AG08396 (cell line): ENCODE results near the gene RIPK1.
"Not testable (repeated sequence)": the region's sequence is repeated elsewhere in the genome, so short reads cannot be mapped to it uniquely, and the experiment has no call there.

Experiments
- DNase-seq: peaks from one replicate; pipeline ENCODE4 v3.0.0; 2012; ENCODE audit warnings: low spot score, mixed read lengths

RIPK1 gene

DNA sequence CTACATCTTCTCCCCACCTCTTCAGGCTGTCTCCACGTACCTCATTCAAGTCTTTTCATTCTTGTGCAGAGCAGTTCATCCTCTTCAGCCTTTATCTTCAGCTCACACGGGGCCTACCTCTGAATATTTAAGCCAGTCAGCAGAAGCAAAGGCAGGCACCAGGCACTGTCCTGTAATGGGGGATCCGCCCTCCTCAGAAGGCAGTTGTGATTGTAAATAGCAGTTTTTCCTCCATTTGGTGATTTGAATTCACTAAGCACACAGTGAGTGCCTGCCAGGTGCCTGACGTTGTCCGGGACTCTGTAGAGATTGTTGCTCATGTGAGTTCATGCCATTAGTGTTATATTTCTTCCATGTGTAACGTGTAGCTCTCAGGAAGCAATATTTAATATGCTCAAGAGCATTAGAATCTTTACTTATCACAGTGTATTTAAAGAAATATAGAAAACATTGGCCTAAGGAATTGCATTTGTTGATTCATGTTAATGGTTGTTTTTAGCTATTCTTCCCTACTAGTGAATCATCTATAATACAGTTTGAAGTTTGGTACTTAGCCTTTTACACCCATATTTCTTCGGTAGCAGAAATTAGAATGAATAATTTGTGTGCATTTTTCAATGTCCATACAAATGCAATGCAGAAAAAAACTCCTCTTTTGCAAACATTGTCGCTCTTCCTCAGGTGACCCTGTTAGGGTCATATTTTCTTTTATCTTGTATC, 68.2 kb downstream of the RIPK1 start:
- no peak for DNase-seq

DNA sequence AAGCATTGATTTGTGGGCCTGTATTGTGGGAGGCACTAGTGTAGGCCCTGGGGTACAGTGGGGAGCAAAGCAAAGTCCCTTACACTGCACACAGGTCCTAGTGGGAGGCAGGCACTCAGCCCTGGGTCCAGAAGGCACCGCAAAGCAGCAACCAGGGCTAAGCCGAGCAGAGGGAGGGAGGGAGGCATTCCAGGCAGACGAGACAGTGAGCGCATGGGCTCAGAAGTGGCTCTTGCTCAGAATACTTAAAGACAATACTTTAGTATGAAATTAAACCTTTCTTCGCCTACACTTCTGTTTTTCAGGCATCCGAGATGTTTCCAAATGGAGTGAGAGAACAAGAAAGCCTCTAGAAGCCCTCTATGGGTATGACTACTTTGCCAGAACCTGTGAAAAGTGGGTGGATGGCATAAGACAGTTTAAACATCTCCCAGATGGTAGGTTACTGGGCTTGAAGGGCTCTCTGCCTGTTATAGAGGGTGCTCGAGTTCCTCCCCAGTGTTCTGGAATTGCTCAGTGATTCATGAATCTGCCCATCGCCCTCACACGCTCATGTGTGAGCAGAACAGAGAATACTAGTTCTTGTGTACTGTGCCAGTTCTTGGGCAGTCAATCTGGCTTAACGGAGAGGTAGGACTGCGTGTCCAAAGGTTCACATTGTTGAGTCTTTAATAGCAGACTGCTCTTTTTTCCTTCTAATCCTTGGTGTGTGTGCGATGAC, 68.9 kb downstream of the RIPK1 start:
- DNase-seq, result no peak

DNA sequence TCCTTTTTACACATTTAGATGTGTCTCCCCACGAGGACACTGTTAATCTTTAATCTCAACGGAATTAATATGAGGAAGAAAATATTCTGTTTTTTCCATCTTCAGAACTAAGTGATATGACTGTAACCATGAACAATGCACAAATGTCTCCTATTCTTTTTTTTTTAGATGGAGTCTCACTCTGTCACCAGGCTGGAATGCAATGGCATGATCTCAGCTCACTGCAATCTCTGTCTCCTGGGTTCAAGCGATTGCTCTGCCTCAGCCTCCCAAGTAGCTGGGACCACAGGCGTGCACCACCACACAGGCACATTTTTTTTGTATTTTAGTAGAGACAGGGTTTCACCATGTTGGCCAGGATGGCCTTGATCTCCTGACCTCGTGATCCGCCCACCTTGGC, 69.6 kb downstream of the RIPK1 start:
- not testable (repeated sequence) for DNase-seq

DNA sequence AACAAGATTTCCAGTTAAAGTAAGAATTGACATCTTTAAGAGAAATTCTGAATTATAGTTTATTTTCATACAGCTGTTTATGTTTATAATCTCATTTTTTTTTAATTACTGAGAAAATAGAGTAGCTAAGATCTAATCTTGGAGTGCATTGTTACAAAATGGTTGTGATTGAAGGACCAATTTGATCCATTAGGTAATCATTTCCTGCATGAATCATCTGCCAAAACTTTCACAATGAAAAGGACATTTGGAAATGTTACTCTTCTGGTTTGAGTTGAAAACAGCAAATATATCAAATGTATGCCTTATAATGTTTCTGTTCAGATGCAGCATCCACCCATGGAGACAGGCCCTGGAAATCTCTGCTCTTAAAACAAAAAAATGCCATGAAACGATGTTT, 70.0 kb downstream of the RIPK1 start:
- DNase-seq, result no peak

DNA sequence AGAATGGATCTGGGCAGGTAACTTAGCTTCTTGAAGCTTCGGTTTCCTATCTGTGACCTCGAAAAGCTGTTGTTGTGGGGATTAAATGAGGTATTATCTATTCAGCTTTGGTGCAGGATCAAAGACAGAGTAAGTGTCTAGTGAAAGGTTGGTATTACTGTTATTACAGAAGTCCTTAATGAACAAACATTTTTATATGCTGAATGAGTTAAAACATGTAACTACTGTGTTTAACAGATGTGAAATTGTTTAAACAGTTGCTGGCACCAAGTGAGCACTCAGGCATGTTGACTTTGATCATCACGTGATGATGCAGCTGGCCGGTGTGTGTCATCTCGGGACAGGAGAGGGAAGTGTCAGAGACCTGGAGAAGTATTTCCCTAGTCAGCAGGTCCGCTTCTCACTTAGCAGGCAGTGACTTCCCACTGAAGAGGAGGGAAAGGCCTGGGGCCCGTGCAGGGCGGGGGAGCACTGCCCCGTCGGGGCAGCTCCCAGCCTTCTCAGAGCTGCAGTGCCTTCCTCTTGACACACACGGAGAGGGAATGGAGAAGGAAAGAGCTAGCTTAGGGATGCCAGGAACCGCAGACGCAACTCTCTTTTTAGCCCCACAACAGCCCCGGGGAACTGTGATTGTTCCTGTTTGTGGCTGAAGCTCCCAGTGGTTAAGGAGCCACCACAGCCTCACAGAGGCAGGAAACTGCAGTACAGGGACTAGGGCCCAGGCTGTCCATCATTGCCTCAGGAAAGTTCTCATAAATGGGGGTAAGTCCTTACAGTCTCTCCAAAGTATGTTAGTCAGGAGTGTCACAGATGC, 71.0 kb downstream of the RIPK1 start:
- DNase-seq, result peak; percentile 85

DNA sequence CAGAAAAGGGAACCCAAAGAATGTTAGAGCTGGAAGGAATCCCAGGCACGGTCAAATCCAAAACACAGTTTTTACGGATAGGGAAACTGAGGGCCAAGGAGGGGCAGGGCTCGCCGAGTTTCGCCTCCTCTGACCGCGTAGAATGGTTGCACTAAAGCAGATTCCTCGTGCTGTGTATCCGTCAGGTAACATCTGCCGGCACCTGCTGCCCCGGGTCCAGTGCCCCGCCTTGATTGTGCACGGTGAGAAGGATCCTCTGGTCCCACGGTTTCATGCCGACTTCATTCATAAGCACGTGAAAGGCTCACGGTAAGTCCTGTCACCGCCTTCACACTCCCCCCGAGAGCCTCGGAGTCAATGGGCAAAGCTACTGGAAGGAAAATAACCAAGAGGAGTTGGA, 71.9 kb downstream of the RIPK1 start:
- DNase-seq, result no peak

DNA sequence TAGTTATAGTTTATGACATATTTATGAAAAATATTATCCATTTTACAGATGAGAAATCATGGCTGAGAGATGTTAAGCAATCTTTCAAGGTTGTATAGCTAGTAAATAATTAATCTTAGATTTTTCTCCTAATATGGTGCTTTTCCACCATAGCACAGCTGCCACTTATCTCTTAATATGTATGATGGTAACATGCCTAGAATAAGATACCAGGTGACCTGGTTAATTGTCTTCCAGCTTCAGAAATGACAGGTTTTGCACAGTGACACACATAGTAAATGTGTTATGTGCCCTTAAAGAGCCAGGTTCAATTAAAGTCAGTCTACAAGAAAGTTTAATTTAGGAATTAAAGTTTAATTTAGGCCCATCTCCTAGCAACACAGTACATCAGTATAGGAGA, 74.2 kb downstream of the RIPK1 start:
- no peak for DNase-seq

DNA sequence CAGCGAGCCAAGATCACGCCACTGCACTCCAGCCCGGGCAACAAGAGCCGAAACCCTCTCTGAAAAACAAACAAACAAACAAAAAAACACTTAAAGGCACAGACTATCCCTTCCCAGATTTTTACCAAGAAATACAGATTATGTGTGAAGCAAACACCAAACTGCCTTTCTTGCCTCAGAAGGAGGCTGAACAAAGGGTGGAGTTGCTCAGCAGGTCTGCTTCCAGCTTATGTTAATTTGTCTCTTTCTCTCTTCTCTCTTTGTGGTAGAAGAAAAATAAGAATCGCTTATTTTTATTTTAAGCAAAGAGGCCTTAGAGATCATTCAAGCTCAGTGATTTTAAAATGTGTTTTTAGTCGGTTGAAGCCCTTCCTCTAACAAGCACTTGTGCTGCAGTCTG, 74.9 kb downstream of the RIPK1 start:
- no peak for DNase-seq

DNA sequence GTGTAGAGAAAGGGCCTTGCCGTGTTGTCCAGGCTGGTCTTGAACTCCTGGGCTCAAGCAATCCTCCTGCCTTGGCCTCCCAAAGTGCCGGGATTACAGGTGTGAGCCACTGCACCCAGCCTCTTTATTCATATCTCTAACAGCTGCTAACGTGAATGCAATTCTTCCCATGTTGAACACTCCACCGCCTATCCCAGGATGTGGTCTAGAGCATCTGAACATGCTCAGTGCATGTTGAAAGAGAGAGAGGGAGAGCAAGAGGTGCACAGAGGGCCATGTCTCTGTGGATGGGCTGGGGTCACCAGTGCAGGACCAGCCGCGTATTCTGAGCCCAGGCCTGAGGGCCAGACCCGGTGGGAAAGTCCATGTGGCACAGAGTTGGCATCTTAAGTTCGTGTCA, 76.3 kb downstream of the RIPK1 start:
- no peak for DNase-seq

DNA sequence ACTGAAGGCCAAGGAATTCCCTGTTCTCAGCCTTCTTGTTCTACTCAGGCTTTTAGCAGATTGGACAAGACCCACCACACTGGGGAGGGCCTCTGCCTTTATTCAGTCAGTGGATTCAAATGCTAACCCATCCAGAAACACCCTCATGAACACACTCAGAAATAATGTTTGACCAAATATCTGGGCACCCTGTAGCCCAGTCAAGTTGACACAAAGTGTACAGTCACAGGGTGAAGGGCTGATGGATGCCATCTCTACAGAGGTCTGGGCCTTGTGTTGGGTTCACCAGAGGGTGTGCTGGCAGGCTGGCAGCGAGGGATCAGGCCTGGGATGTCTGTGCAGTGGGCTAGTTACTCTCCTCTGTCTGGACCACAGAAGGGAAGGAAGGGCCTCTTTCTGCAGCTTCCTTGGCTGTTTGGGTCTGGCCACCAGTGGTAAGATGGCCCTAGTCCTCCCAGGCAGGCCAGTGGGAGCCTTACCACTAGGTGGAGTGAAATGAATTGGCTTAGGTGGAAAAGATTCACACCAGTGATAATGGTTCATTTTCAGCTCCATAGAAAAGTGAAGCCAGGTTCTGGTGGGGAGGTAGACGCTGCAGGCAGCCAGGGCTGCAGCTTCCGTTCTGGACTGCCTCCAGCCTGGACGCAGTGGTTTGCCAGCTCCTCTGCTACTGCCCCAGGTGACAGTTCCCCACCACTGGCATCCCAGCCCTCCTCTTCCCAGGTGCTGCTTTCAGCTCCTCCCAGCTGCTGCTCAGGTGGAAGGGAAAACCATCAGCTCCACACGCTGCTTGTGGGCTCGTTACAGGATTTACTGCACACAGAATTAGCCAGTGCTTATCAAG, 79.8 kb downstream of the RIPK1 start:
- no peak for DNase-seq

DNA sequence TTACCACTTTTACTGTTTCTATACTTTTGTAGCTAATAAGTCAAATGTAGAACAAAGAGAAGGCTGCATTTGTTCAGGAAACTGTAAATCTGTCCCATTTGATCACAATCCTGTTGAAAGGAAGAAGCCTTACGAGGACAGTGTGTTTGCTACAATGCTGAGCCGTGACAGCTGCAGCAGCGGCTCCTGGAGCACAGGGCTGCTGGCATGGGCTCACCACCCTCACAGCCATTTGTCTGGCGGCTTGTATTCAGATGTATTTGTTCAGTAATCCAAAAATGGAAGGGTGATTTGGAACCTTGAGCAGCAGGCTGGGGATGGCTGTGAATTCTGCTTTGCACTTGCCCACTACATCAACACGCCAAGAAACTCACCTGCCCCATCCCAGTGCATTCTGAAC, 83.4 kb downstream of the RIPK1 start:
- no peak for DNase-seq

DNA sequence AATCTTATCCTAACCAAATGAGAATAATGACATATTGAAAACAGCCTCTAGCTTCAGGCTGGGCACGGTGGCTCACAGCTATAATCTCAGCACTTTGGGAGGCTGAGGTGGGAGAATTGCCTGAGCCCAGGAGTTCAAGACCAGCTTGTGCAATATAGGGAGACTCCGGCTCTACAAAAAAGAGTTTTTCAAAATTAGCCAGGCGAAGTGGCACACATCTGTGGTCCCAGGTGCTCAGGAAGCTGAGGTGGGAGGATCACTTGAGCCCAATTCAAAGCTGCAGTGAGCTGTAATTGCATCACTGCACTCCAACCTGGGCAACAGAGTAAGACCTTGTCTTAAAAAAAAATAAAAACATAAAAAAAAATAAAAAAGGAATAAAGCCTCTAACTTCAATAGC, 84.4 kb downstream of the RIPK1 start:
- no peak for DNase-seq

DNA sequence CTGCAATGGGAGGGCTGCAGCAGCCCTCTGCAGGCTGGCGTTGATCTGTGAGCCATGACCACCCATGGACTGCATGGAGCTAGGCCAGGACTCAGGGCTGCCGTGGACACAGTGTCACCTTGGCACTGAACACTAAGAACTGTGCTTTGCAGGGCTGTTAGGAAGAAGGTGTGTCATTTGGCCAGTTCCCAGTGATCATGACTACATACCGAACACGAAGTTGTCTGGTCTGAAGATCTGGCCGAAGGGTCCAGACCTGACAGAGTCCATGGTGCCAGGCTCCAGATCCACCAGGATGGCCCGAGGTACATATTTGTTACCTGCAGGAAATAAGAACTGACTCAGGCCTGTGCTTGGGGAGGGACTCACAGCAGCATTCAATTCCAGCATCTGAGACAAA, 87.1 kb downstream of the RIPK1 start:
- not testable (repeated sequence) for DNase-seq

DNA sequence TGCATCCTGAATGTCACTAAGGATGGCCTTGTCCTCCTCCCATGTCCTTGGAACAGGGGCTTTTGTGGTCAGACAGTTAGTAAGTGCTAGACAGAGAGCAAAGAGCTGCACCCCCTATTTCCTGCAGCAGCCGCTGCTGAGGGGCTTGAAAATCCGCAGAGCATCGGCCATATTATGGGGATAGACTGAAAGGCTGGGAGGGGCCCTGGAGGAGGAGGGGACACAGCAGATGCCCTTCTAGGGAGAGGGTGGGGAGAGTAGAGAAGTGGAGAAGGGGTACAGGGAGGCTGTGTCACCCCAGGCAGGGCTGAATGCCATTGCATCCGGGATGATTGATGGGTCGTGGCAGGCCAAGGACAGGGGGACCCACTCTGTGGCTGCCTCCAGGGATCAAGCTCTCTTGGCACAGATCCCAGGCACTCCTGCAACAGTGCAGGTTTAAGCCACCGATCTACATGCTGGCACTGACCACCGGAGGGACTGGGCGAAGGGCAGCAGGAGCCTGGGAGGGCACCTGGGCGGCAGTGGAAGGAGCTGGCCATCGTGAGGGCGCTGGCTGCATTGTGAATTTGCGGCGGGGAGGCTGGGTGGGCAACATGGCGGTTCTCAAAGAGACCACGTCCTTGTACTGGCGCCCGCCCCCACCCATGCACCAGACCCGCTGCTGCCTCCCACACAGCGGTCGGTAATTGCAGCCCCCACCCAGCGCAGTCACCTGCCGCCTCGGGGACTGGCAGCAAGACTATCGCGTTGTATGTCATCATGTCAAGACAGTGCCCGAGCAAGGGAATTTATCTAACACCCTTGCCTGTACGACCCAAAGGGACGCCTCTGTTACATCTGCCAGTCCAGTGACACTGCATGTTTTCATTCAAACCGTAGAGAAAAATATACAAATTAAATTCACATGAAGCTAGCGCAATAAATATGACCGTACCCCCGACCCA, 88.2 kb downstream of the RIPK1 start:
- peak; percentile 27 for DNase-seq

DNA sequence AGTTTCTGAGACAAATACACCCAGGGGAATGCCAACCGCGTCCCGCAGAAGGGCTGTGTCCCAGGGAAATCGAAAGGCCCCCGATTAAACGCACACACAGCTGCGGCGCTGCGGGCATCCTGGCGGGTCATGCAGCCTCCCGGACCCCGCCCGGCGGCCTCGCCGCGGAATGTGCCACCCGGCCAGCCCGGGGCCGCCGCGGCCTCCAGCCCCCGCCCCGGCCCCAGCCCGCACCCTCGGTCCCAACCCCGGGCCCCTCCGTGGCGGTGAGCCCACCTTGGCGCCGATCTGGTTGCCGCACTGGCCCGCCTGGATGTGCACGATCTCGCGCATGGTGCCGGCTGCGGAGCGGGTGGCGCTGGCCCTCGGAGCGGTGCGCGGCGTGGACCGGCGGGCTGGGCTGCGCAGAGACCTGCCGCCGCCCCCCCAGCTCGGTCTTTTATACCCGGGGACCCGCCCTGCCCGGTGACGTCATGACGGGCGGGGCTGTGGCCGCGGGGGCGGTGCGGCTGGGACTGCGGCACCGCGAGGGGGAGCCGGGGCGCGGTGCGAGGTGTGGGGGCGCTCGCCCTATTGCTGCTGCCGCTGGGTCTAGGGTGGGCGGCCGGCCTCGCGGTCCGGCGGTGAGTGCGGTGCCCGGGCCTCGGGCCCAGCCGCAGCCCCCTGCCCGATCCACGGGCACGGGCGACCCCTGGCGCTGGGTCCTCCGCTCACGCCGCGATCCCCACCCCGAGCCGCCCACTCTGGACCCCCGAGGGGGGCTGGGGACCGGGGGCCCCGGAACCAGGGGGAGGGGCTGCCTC, 89.0 kb downstream of the RIPK1 start, which contains the start of gene TUBB2A:
Gene TUBB2A (minus strand): TSS at position 414 of the 803 bp plus-strand sequence. CDS start 81 bp downstream, at position 333.
- peak; percentile 99 for DNase-seq

DNA sequence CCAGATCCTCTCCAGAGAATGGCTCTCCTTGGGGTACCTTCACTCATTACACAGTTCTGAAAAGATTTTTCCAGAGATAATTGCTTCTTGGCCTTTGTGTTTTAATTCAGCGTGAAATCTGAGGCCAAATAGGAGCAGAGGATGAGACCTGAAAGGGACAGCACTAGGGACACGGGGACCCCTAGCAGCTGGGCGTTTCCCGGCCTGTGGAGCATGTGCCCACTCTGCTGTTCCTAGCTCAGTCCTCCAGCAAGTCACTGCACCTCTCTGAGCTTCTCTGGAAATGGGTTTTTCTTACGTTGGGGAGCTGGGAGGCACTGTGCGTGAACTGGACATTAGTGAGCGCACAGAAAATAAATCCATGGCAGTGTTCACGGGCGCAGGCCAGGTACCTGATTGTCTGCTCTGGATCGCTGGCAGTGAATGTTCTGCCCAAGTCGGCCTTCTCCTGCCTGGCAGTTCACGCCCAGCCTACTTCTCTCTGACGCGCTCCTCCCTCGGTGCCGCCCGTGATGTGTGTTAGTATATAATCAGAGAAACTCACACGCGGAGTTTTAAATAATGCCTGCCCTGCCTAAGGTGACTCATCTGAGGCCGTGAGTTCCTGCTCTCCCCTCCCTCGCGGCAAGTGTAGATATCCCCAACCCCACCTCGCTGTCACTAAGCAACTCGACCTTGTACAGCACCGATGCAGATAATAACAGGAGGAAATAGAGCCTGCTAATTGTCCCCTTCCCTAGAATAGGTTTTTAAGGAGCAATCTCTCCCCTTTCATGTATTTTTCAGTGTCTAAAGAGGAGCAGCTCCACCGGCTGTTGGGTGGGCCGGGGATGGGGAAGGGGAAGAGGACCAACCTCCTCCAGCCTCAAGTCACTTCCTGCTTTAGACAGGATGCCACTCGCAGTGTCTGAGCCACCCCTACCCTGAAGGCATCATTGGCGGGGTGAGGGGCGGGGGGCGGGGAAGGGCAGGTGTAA, 91.8 kb downstream of the RIPK1 start:
- no peak for DNase-seq

DNA sequence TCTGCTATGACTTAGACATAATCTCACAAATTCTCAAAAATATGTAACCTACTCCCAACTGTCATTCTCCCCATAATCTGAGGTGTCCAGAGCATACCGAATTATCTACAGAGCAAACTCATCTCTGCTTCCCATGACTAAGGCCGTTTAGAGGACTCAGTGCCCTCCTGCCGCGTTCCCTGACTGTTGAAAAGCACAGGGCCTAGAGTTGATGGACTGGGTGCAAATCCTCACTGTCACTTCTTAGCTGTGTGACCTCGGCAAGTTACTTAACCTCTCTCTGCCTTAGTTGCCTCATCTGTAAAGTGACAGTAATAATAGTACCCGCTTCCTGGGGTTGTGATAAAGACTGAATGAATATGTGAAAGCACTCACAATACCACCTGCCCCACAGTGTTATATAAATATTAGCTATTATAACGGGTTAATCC, 93.8 kb downstream of the RIPK1 start:
- DNase-seq, result no peak

DNA sequence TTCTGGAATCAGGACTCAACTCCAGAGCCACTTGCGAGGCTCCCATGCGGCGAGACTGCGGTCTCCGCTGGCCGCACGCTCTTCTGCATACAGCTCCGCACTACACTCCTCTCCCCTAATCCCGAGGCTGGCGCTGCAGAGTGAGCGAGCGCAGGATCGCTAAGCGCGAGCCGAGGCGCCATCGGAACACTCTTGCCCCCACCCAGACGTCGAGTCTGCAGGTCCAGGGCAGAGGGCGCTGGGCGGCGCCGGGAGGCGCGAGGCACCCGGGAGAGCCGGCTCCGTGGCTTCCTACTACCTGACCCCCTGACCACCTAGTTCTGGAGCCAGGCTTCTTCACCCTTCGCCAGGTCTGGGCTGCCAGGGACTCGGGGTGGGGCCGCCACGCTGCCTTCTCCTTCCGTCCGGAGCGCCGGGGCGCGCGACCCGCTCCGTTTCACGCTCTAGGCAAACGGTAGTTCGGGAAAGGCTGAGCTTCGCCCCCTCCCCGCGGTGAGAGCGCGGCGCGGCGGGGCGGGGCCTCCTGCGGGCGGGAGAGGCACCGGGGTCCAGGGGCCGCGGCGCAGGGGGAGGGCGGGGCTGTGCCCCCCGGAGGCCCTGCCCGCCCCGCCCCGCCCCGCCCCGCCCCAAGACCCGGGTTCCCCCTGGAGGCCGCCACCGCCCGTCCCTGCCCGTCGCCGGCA, 94.4 kb downstream of the RIPK1 start:
- DNase-seq, result peak; percentile 85
